GM18517 (cell line): ENCODE measurements around the gene YPEL1.

Source experiments
- ATAC-seq: cut with Tn5 transposase; IDR thresholded peaks from one replicate; pipeline ENCODE4 v1.9.1; 2021; ENCODE audit warnings: mild to moderate bottlenecking, moderate library complexity; ENCODE audit not compliant: unreplicated experiment

The YPEL1 gene

DNA sequence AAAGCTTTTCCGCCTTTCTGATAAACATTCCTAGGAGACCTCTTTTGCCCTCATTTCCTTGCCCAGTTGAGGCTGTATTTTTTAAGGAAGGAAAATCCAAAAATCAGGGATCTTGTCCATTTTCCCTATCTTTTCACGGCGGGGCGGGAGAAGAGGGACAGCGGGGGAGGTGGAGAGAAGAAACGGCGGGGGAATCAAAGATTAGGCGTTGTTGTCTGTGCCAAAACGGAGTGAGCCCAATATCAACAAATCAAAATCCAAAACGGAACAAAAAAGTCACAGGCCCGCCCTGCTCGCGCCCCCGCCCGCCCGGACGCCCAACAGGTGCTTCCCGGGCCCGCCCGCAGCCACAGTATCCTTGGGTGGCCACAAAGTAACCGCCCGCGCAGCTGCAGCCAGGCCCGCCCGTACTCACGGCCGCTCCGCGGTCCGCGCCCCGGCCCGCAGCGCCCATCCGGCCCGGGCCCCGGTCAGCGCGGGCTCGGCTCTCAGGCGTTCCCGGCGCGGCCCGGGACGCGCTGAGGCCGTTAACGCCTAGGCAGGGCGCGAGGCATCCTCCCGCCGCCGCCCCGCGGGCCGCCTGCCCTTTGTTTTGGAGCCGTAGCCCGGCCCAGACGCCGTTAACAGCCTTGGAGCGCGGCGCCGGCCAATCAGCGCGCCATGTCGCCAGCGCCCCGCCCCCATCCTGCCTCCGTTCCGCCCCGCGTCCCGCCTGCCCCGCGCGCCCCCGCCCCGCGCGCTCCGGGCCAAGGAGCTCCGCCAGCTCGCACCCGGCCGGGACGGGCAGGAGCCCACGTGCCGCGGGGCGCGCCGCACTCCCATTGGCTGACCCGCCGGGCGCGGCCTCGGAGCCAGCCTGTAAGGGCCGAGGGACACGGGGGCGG, at the start of gene YPEL1:
Gene YPEL1 (minus strand): TSS at position 595 of the 884 bp plus-strand sequence. CDS start 25,050 bp downstream, outside the sequence.
- ATAC-seq: peak; percentile 78

DNA sequence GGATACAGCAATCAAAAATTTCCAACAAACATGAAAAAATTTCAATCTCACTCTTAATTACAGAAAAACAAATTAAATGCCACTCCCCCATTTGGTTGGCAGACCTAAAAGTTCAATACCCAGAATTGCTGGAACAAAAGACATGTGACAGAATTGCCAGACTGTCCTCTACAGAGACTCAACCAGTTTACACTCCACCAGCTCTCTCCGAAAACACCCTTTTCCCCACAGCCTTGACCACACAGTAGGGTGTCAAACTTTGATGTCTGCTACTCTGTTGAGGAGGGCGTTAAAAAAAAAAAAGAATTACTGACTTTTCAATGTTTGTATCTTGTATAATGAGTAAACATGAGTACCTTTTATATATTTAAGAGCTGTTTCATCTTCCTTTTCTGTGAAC, 44.7 kb upstream of the YPEL1 start:
- ATAC-seq: no peak

DNA sequence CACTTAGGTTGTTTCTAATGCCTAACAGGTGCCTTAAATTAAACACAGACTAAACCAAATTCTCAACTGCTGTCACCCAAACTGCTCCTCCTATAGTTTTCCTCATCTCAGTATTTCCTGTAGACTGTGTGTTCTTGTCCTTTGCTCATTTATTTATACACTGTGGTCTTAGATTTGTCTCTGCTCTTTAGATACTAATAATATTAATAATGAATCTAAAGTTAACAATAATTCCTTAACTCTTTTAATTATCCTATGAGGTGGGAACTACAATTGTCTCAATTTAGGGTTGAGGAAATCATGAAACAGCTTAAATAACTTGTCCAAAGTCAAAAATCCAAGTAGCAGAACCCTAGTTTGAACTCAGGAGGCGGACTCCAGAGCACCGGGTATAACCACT, 43.9 kb upstream of the YPEL1 start:
- no peak for ATAC-seq

GRCh38 chr22:21778705-21779363, 43.2 kb upstream of the YPEL1 start:
- no peak for ATAC-seq

GRCh38 chr22:21771631-21771976, 36.0 kb upstream of the YPEL1 start:
- ATAC-seq: no peak

DNA sequence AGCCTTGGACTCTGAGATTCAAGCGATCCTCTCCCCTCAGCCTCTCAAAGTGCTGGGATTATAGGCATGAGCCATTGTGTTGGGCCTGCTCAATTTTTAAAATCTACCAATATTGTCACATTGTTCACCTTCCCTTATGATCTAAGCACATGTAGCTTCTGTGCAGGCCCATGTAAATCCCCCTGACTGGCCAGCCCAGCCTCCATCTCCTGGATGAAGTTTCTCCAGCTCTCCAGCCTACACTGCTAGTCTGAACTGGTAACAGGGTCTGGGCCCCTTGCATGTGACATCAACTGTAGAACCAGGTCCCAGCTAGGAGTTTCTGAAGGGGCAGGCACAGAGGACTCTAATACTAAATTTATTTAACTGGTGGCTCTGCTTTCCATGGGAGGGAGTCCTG, 32.8 kb upstream of the YPEL1 start:
- no peak for ATAC-seq

- ATAC-seq: peak; percentile 65
Observed at GRCh38 chr22:21766691-21767462, 31.3 kb upstream of the YPEL1 start.

- ATAC-seq: no peak
Observed at GRCh38 chr22:21765909-21766529, 30.4 kb upstream of the YPEL1 start.

- ATAC-seq: no peak
Observed at GRCh38 chr22:21764038-21764804, 28.6 kb upstream of the YPEL1 start.

GRCh38 chr22:21762712-21763581, 27.4 kb upstream of the YPEL1 start:
- ATAC-seq: no peak

DNA sequence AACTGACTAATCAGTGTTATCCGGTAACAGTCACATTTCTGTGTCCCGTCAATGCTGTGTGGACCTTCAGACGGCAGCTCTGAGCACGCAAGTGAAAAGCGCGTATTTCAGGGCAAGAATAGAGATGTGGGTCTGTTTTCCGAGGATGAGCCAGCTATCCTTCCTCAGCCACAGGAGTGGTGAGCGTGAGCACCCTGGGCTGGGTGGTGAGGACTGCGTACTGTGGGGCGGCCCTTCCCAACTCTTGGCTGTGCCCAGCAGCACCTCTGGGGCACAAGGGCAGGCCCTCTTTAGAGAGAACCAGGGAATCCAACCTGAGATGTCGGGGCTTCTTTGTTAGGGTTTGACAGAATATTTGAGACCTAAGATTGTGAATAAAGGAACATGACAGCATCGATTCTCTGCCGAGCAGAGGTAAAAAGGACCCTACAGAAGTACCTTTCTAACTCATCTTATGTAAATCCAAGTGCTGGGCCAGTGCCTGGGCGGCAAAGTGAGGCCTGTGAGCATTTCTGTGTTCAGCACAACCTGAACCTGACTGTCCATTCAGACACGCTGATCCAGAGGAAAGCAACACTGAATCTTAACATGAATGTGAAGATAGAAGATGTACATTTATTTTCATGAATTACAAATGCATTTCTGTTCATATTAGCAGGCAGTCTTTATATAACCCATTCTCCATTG, 26.5 kb upstream of the YPEL1 start:
- no peak for ATAC-seq

DNA sequence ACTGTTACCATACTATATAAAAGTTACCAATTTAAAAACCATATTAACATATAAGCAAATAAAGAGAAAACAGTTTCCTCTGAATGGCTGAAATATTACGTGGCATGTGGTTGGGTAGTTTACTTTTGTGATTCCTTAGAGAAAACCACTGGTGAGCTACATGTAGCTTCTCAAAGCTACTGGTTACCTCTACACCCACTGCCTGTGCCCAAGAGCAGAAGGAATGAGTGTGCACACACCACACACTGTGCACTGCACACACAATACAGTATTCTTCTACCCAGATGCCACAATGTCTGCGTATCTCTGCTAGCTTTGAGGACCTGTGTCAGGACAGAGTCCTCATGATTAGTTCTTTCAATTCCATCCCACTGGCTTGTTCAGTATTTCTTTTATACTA, 25.5 kb upstream of the YPEL1 start:
- ATAC-seq: no peak

- no peak for ATAC-seq
Observed at GRCh38 chr22:21760640-21761039, 25.0 kb upstream of the YPEL1 start.

DNA sequence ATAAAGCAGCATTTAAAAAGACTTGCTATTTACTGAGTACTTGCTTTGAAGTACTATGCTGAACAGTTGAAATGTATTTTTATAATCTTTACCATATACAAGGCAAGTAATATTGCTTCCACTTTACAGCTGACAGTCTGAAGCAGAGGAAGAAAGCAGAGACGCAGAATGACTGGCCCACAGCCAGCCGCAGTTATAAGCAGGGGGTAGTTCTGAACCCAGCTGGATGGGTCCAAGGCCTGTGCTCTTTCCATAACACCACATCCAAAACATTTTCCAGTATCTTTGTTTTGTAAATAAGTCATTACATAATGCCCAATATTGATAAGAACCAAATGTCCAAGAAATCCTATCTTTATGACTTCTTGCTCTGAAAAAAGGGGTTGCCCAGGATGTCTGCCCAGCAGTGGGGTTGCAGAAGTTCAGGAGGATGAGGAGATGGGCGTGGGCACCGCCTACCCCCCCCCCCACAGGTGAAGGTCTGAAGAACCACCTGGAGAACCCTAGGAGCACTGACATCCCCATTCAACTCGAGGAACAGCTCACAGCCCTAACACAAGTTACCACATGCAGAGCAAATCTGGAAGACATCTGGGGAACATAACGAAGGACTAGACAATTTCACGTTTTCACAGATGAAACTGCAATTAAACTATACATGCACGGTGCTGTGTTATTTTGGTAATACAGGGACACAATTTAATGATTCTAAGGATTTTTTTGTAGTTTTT, 24.2 kb upstream of the YPEL1 start:
- no peak for ATAC-seq

GRCh38 chr22:21759093-21759492, 23.5 kb upstream of the YPEL1 start:
- ATAC-seq: no peak

GRCh38 chr22:21758091-21758864, 22.7 kb upstream of the YPEL1 start:
- no peak for ATAC-seq

DNA sequence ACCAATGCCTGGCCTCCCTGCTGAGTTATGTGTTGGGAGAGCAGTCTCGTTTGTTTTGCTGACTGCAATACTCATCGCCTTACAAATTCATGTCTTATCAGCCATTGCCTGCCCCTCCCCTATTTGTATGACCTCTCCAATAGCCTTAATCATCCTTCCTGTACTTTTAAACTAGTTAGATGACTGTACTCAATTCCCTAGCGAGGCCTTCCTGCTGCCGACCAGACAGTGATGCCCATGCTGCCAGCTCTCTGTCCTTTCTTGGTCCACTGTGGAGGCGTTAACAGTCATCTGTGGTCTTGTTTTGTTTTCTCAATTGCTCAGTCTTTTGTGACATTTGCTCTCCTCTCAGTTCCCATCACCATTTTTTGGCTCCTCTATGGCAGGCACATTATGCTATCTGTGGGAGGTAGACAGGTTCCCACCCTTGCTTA, 20.3 kb upstream of the YPEL1 start:
- ATAC-seq: no peak
